Panc1 (cell line): ENCODE data around the gene CLK3. TPM values are rescaled to one million over a fixed set of nuclear protein-coding genes. Genes with fewer than 3 reads are reported as not detected.

Experiments used
- ATAC-seq: fragments of 200-7000 bp; cut with Tn5 transposase; 2 replicates; pipeline ENCODE4 v1.9.1; 2020; ENCODE audit warnings: mild to moderate bottlenecking, moderate library complexity
- BruUV-seq: library from RNA; stranded (reverse); fragments of 400-500 nt; replicated peaks from 2 replicates; lab custom pipeline; 2021; lab: Mats Ljungman, UMichigan
- CTCF ChIA-PET: fragments of 300-600 bp; sonication (Branson Sonifier 250); formaldehyde crosslinking; loops from one replicate; lab custom pipeline; 2022; ENCODE audit warnings: antibody characterized with exemption; lab: Charles Lee
- POLR2A ChIA-PET: fragments of 300-600 bp; sonication (Branson Sonifier 250); formaldehyde crosslinking; loops from one replicate; lab custom pipeline; 2022; ENCODE audit warnings: antibody characterized with exemption; lab: Charles Lee
- DNase-seq: peaks from one replicate; pipeline ENCODE4 v3.0.0-alpha.2; 2010; ENCODE audit warnings: low read depth, low spot score
- H3K27ac ChIP-seq: 2 replicates; pipeline ENCODE4 v1.5.1; 2011; ENCODE audit warnings: mild to moderate bottlenecking, low read length, inconsistent platforms
- H3K27me3 ChIP-seq: fragments of 200-500 bp; sonication (Bioruptor generic); 2 replicates; pipeline ENCODE4 v1.6.0; 2014; ENCODE audit warnings: low read length, inconsistent platforms; ENCODE audit not compliant: control insufficient read depth, insufficient read depth
- H3K36me3 ChIP-seq: fragments of 200-500 bp; sonication (Bioruptor generic); 2 replicates; pipeline ENCODE4 v1.5.1; 2014; ENCODE audit warnings: inconsistent platforms, mild to moderate bottlenecking, low read length, moderate library complexity; ENCODE audit not compliant: control insufficient read depth, insufficient read depth
- H3K4me1 ChIP-seq: 2 replicates; pipeline ENCODE4 v1.5.1; 2011; ENCODE audit warnings: inconsistent platforms, mild to moderate bottlenecking, low read length, moderate library complexity; ENCODE audit not compliant: control insufficient read depth, insufficient read depth
- H3K4me3 ChIP-seq, 2 experiments: 2 replicates each; pipeline ENCODE4 v1.5.1; 2011 to 2012; ENCODE audit warnings: low read depth in 2 of 2, low read length in 2 of 2, mild to moderate bottlenecking in 2 of 2, inconsistent platforms in 1 of 2, moderate library complexity in 1 of 2
- H3K9me3 ChIP-seq: fragments of 200-500 bp; sonication (Bioruptor generic); 2 replicates; pipeline ENCODE4 v1.5.1; 2014; ENCODE audit warnings: low read depth, mild to moderate bottlenecking, inconsistent platforms, low read length, moderate library complexity; ENCODE audit not compliant: control insufficient read depth, insufficient read depth
- POLR2AphosphoS5 ChIP-seq: IDR thresholded peaks from 2 replicates; pipeline ENCODE4 v1.6.1; 2012; ENCODE audit warnings: mild to moderate bottlenecking, low read depth, low read length, moderate library complexity
- SIN3A ChIP-seq: IDR thresholded peaks from 2 replicates; pipeline ENCODE4 v1.6.1; 2012; ENCODE audit warnings: low read depth, mild to moderate bottlenecking, low read length, moderate library complexity, borderline replicate concordance; ENCODE audit not compliant: insufficient read depth
- TCF7L2 ChIP-seq: IDR thresholded peaks from 2 replicates; pipeline ENCODE4 v1.6.1; 2011; ENCODE audit warnings: mild to moderate bottlenecking, low read depth, low read length, inconsistent platforms
- in situ Hi-C: cut with HindIII; loops from 2 replicates; pipeline ENCODE4 v1.10.0; 2016; ENCODE audit warnings: low sequenced_read_pairs, low pct_unique_long_range_greater_than_20kb
- intact Hi-C: fragments of 100-400 bp; cut with micrococcal nuclease; formaldehyde crosslinking; loops from one replicate; pipeline ENCODE4 v1.10.0; 2022; ENCODE audit not compliant: unreplicated experiment
- total RNA-seq: library from RNA; stranded (reverse); gene quantifications from one replicate; pipeline ENCODE4 v1.2.1, GENCODE V29; 2021; ENCODE audit not compliant: unreplicated experiment
- TF ChIP-seq, protein P1 (sequence below), 2 experiments: IDR thresholded peaks; 2 replicates each; pipeline ENCODE4 v1.6.1; 2011 to 2012; ENCODE audit warnings: low read depth in 2 of 2, control low read depth in 1 of 2, low read length in 1 of 2, mild to moderate bottlenecking in 1 of 2, moderate library complexity in 1 of 2; ENCODE audit not compliant: insufficient read depth in 1 of 2
- TF ChIP-seq, protein P2 (sequence below): fragments of 450-650 bp; IDR thresholded peaks from 2 replicates; pipeline ENCODE4 v1.5.1; 2017; ENCODE audit warnings: mild to moderate bottlenecking

Gene CLK3
- total RNA-seq, 1 experiment from 2014 or later: 69.8 TPM

DNA sequence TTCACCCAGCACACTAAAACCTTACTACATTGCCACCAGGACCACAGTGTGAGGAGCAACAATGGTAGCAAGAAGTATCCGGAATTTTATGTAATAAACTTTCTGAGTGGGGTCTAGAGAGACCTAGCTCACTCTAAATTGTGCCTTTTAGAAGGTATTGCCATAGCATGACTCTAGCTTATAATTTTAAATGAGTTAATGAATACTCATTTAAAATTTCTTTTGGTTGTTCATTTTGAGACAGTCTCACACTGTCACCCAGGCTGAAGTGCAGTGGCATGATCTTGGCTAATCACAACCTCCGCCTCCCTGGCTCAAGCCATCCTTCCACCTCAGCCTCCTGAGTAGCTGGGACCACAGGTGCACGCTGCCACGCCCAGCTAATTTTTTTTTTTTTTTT lies 54.0 kb downstream of the CLK3 start:
- POLR2A ChIA-PET: no interaction called here

DNA sequence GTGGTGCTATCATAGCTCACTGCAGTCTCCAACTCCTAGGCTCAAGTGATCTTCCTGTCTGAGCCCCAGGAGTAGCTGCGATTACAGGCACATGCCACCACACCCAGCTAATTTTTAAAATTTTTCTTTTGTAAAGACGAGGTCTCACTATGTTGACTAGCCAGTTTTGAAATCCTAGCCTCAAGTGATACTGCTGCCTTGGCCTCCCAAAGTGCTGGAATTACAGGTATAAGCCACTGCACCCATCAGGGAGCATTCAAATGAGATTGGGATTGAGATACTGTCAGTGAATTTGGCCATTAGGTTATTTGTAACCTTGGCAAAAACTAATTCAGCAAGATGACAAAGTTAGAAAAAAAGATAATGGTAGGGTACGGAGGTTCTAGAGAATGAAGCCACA lies 58.5 kb downstream of the CLK3 start:
- no peaks in the 10 kb centered on the region for H3K36me3 ChIP-seq
- no peaks in the 10 kb centered on the region for H3K27me3 ChIP-seq
- DNase-seq: no peak
- in situ Hi-C loops (no loop called here), intact Hi-C loops (no loop called here)
- ATAC-seq: no peak
- H3K27ac ChIP-seq: no peak overlapping the region
- no peaks in the 10 kb centered on the region for H3K4me1 ChIP-seq
- no peaks in the 10 kb centered on the region for H3K9me3 ChIP-seq
- ChIA-PET POLR2A (no interaction called here), CTCF (no interaction called here)
- BruUV-seq: no TSS peak
- no peak overlapping the region for H3K4me3 ChIP-seq
- TF ChIP-seq, protein P1, sequence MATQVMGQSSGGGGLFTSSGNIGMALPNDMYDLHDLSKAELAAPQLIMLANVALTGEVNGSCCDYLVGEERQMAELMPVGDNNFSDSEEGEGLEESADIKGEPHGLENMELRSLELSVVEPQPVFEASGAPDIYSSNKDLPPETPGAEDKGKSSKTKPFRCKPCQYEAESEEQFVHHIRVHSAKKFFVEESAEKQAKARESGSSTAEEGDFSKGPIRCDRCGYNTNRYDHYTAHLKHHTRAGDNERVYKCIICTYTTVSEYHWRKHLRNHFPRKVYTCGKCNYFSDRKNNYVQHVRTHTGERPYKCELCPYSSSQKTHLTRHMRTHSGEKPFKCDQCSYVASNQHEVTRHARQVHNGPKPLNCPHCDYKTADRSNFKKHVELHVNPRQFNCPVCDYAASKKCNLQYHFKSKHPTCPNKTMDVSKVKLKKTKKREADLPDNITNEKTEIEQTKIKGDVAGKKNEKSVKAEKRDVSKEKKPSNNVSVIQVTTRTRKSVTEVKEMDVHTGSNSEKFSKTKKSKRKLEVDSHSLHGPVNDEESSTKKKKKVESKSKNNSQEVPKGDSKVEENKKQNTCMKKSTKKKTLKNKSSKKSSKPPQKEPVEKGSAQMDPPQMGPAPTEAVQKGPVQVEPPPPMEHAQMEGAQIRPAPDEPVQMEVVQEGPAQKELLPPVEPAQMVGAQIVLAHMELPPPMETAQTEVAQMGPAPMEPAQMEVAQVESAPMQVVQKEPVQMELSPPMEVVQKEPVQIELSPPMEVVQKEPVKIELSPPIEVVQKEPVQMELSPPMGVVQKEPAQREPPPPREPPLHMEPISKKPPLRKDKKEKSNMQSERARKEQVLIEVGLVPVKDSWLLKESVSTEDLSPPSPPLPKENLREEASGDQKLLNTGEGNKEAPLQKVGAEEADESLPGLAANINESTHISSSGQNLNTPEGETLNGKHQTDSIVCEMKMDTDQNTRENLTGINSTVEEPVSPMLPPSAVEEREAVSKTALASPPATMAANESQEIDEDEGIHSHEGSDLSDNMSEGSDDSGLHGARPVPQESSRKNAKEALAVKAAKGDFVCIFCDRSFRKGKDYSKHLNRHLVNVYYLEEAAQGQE (IDR thresholded peaks at IDR 0.05; ENCODE audit: insufficient read depth in 1 of 2, low read depth in 2 of 2, low read length in 1 of 2): no peak
- TF ChIP-seq, protein P2, sequence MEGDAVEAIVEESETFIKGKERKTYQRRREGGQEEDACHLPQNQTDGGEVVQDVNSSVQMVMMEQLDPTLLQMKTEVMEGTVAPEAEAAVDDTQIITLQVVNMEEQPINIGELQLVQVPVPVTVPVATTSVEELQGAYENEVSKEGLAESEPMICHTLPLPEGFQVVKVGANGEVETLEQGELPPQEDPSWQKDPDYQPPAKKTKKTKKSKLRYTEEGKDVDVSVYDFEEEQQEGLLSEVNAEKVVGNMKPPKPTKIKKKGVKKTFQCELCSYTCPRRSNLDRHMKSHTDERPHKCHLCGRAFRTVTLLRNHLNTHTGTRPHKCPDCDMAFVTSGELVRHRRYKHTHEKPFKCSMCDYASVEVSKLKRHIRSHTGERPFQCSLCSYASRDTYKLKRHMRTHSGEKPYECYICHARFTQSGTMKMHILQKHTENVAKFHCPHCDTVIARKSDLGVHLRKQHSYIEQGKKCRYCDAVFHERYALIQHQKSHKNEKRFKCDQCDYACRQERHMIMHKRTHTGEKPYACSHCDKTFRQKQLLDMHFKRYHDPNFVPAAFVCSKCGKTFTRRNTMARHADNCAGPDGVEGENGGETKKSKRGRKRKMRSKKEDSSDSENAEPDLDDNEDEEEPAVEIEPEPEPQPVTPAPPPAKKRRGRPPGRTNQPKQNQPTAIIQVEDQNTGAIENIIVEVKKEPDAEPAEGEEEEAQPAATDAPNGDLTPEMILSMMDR: no peak
- TF ChIP-seq POLR2AphosphoS5: no peak
- TF ChIP-seq TCF7L2: no peak
- TF ChIP-seq SIN3A: no peak

More for the DNA sequence above, 54.0 kb downstream of the CLK3 start:
- H3K4me3 ChIP-seq: no peak overlapping the region
- CTCF ChIA-PET: no interaction called here
- H3K27ac ChIP-seq: no peak overlapping the region
- no peaks in the 10 kb centered on the region for H3K27me3 ChIP-seq
- no TSS peak for BruUV-seq
- in situ Hi-C loops: no loop called here
- H3K36me3 ChIP-seq: no peaks in the 10 kb centered on the region
- DNase-seq (no peak), ATAC-seq (no peak)
- H3K4me1 ChIP-seq: peaks cover 1% of the 10 kb centered on the region; the same call in 1 of the 2 replicates
- intact Hi-C loops: no loop called here
- TF ChIP-seq POLR2AphosphoS5 (no peak), TCF7L2 (no peak), SIN3A (no peak)
- TF ChIP-seq, protein P1 (IDR thresholded peaks at IDR 0.05; ENCODE audit: insufficient read depth in 1 of 2, low read depth in 2 of 2, low read length in 1 of 2): no peak
- TF ChIP-seq, protein P2: no peak
- no peaks in the 10 kb centered on the region for H3K9me3 ChIP-seq
